Osteoblast (primary cell): ENCODE measurements around the gene BHLHA15. TPM values are rescaled to one million over a fixed set of nuclear protein-coding genes. Genes with fewer than 3 reads are reported as not detected.

ENCODE experiments used
- DNase-seq: peaks from one replicate; pipeline ENCODE4 v3.0.0; 2011; ENCODE audit warnings: low spot score, mixed read lengths; ENCODE audit not compliant: insufficient read length; ENCODE audit errors: missing footprints
- H2AFZ ChIP-seq: 2 replicates; pipeline ENCODE4 v1.6.0; 2011; ENCODE audit warnings: mild to moderate bottlenecking, low read length
- H3K27ac ChIP-seq: 2 replicates; pipeline ENCODE4 v1.5.1; 2011; ENCODE audit warnings: mild to moderate bottlenecking, low read depth, low read length, moderate library complexity
- H3K27me3 ChIP-seq: 2 replicates; pipeline ENCODE4 v1.6.0; 2012; ENCODE audit warnings: mild to moderate bottlenecking, control low read depth, inconsistent platforms, low read length, moderate library complexity; ENCODE audit not compliant: insufficient read depth
- H3K36me3 ChIP-seq: 2 replicates; pipeline ENCODE4 v1.5.1; 2011; ENCODE audit warnings: mild to moderate bottlenecking, low read length, control low read depth, moderate library complexity; ENCODE audit not compliant: insufficient read depth
- H3K4me1 ChIP-seq: 2 replicates; pipeline ENCODE4 v1.5.1; 2011; ENCODE audit warnings: mild to moderate bottlenecking, low read length, control low read depth, moderate library complexity; ENCODE audit not compliant: insufficient read depth
- H3K4me2 ChIP-seq: 2 replicates; pipeline ENCODE4 v1.6.0; 2011; ENCODE audit warnings: mild to moderate bottlenecking, low read length; ENCODE audit not compliant: insufficient read depth
- H3K4me3 ChIP-seq: fragments of 200-600 bp; sonication (generic); 3 replicates; pipeline ENCODE4 v1.5.1; 2012; ENCODE audit warnings: mild to moderate bottlenecking, low read length, inconsistent platforms; ENCODE audit not compliant: insufficient read depth
- H3K79me2 ChIP-seq: 2 replicates; pipeline ENCODE4 v1.6.0; 2012; ENCODE audit warnings: mild to moderate bottlenecking, low read length, control low read depth, inconsistent platforms; ENCODE audit not compliant: insufficient read depth
- H3K9me3 ChIP-seq: 2 replicates; pipeline ENCODE4 v1.5.1; 2011; ENCODE audit warnings: low read depth, low read length, control low read depth
- H4K20me1 ChIP-seq: 2 replicates; pipeline ENCODE4 v1.6.0; 2012; ENCODE audit warnings: mild to moderate bottlenecking, low read length, control low read depth; ENCODE audit not compliant: insufficient read depth
- total RNA-seq: library from RNA; depleted of rRNA; stranded (reverse); fragments of >200 nt; gene quantifications from 2 replicates; pipeline ENCODE4 v1.2.3, GENCODE V29; 2012
- TF ChIP-seq, protein P1 (sequence below): IDR thresholded peaks from 2 replicates; pipeline ENCODE4 v1.5.1; 2011; ENCODE audit warnings: mild to moderate bottlenecking, low read depth, low read length, moderate library complexity; ENCODE audit errors: extremely low read depth

Gene BHLHA15
- total RNA-seq, 1 donor = not detected

DNA sequence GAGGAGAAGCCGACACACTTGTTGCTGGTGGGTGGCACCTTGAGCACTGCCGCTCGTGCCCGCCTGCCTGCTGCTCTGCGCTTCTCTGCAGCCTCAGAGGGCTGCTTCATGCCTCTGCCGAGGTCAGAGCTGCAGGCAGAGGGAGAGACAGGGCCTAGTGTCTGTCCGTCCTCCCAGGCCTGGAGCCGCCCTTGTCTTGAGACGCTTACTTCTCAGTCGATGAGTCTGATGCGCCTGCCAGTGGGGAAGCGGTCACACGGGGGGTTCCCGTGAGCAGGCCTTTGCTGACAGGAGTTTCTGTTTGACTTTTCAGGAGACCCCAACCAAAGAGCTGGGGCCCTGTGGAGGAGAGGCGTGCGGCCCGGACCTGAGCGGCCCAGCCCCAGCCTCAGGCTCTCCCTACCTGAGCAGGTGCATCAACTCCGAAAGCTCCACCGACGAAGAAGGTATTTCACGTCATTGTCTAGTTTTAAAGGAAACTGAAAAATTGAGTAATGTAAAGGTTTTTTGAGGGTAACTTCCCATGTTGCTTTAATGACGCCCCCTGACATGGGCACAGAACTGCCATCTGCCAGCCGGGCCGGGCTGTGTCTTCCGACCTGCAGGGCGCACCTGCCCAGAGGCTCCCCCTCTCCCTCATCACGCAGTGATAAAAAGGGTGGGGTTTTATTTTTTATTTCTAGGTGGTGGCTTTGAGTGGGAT, 7.8 kb upstream of the BHLHA15 start:
- Histone ChIP-seq H3K4me3 (no peak overlapping the region), H3K4me2 (no peak overlapping the region), H3K9me3 (no peaks in the 10 kb centered on the region), H2AFZ (no peak overlapping the region), H3K27me3 (no peaks in the 10 kb centered on the region), H3K4me1 (no peaks in the 10 kb centered on the region), H4K20me1 (no peaks in the 10 kb centered on the region), H3K79me2 (peaks cover 4% of the 10 kb centered on the region), H3K36me3 (no peaks in the 10 kb centered on the region), H3K27ac (no peak overlapping the region)
- no peak for DNase-seq
- TF ChIP-seq, protein P1, sequence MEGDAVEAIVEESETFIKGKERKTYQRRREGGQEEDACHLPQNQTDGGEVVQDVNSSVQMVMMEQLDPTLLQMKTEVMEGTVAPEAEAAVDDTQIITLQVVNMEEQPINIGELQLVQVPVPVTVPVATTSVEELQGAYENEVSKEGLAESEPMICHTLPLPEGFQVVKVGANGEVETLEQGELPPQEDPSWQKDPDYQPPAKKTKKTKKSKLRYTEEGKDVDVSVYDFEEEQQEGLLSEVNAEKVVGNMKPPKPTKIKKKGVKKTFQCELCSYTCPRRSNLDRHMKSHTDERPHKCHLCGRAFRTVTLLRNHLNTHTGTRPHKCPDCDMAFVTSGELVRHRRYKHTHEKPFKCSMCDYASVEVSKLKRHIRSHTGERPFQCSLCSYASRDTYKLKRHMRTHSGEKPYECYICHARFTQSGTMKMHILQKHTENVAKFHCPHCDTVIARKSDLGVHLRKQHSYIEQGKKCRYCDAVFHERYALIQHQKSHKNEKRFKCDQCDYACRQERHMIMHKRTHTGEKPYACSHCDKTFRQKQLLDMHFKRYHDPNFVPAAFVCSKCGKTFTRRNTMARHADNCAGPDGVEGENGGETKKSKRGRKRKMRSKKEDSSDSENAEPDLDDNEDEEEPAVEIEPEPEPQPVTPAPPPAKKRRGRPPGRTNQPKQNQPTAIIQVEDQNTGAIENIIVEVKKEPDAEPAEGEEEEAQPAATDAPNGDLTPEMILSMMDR = no peak

- no peak for DNase-seq
- no peaks in the 10 kb centered on the region for H4K20me1 ChIP-seq
- no peak overlapping the region for H2AFZ ChIP-seq
- H3K79me2 ChIP-seq = peaks cover 4% of the 10 kb centered on the region
- H3K4me3 ChIP-seq = no peak overlapping the region
- H3K36me3 ChIP-seq = no peaks in the 10 kb centered on the region
- TF ChIP-seq, protein P1 = no peak
- H3K9me3 ChIP-seq = no peaks in the 10 kb centered on the region
- no peaks in the 10 kb centered on the region for H3K27me3 ChIP-seq
- no peak overlapping the region for H3K4me2 ChIP-seq
- H3K27ac ChIP-seq = no peak overlapping the region
- H3K4me1 ChIP-seq = no peaks in the 10 kb centered on the region
These were observed 7.2 kb upstream of the BHLHA15 start for GRCh38 chr7:98203964-98204605.

DNA sequence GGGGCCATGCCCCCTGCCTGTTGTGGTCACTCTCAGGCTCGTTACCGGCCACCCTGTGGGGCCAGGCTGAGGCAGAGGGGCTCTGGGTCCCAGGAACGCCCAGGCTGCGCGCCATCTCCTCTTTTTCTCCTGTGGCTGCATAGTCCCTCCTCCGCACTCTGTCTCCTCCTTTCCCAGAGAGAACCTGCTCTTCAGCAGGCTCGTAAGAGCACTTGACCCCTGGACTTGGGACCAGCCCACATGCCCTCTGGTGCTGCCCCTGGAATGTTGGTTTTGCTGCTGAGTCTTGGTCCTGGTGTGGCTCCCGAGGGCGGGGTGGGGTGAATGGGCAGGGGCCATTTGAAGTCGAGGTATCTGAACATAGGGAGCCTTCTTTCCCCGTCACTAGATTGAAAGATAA, 6.6 kb upstream of the BHLHA15 start:
- peaks cover 4% of the 10 kb centered on the region for H3K79me2 ChIP-seq
- H2AFZ ChIP-seq = no peak overlapping the region
- no peak overlapping the region for H3K4me2 ChIP-seq
- no peaks in the 10 kb centered on the region for H3K4me1 ChIP-seq
- TF ChIP-seq, protein P1 = no peak
- H3K9me3 ChIP-seq = no peaks in the 10 kb centered on the region
- no peaks in the 10 kb centered on the region for H3K27me3 ChIP-seq
- no peak overlapping the region for H3K4me3 ChIP-seq
- H3K36me3 ChIP-seq = no peaks in the 10 kb centered on the region
- no peak for DNase-seq
- no peak overlapping the region for H3K27ac ChIP-seq
- no peaks in the 10 kb centered on the region for H4K20me1 ChIP-seq

- Histone ChIP-seq H3K4me1 (no peaks in the 10 kb centered on the region), H3K27ac (no peak overlapping the region), H3K79me2 (peaks cover 1% of the 10 kb centered on the region), H2AFZ (no peak overlapping the region), H4K20me1 (no peaks in the 10 kb centered on the region), H3K4me2 (no peak overlapping the region), H3K27me3 (no peaks in the 10 kb centered on the region), H3K4me3 (no peak overlapping the region), H3K36me3 (no peaks in the 10 kb centered on the region), H3K9me3 (no peaks in the 10 kb centered on the region)
- TF ChIP-seq, protein P1 = no peak
- DNase-seq = no peak
These were observed 5.9 kb upstream of the BHLHA15 start for GRCh38 chr7:98205162-98205845.
